NCI-H1417 treated with DMSO at 0.1 percent for 48 hours (cell line): Measurements from ENCODE around the gene RAB3GAP1.
"Not testable (repeated sequence)": the region's sequence is repeated elsewhere in the genome, so short reads cannot be mapped to it uniquely, and the experiment has no call there.

Experiments used
- DNase-seq: peaks from one replicate; lab custom pipeline; 2025; lab: John Stamatoyannopoulos, UW

RAB3GAP1 gene

GRCh38 chr2:135052042-135052876 is at the start of gene RAB3GAP1:
TSS of gene RAB3GAP1 (plus strand) at chr2:135052292. CDS start at chr2:135052308, 16 bp downstream.
- DNase-seq = peak; percentile 23

GRCh38 chr2:135002836-135003235 is 49.3 kb upstream of the RAB3GAP1 start:
- DNase-seq = no peak

GRCh38 chr2:135004005-135004746 is 47.9 kb upstream of the RAB3GAP1 start:
- DNase-seq = no peak

GRCh38 chr2:135005753-135006152 is 46.3 kb upstream of the RAB3GAP1 start:
- no peak for DNase-seq

GRCh38 chr2:135009339-135009738 is 42.8 kb upstream of the RAB3GAP1 start:
- DNase-seq = no peak

- no peak for DNase-seq
Observed at GRCh38 chr2:135010200-135010942, 41.7 kb upstream of the RAB3GAP1 start.

GRCh38 chr2:135011633-135012032 is 40.5 kb upstream of the RAB3GAP1 start:
- no peak for DNase-seq

GRCh38 chr2:135021618-135022017 is 30.5 kb upstream of the RAB3GAP1 start:
- DNase-seq = no peak

- DNase-seq = no peak
Observed at GRCh38 chr2:135022952-135023880, 28.9 kb upstream of the RAB3GAP1 start.

- no peak for DNase-seq
Observed at GRCh38 chr2:135023886-135024485, 28.1 kb upstream of the RAB3GAP1 start.

GRCh38 chr2:135029481-135030134 is 22.5 kb upstream of the RAB3GAP1 start:
- no peak for DNase-seq

GRCh38 chr2:135030826-135031225 is 21.3 kb upstream of the RAB3GAP1 start:
- DNase-seq = no peak

- DNase-seq = not testable (repeated sequence)
Observed at GRCh38 chr2:135033216-135033615, 18.9 kb upstream of the RAB3GAP1 start.

GRCh38 chr2:135037831-135038230 is 14.3 kb upstream of the RAB3GAP1 start:
- no peak for DNase-seq

- DNase-seq = no peak
Observed at GRCh38 chr2:135043345-135043744, 8.7 kb upstream of the RAB3GAP1 start.

- no peak for DNase-seq
Observed at GRCh38 chr2:135047300-135047699, 4.8 kb upstream of the RAB3GAP1 start, which contains the start of gene MAP3K19. TSS of gene MAP3K19 (minus strand) at chr2:135047447. CDS start at chr2:135024647, 22,800 bp downstream.

- DNase-seq = no peak
Observed at GRCh38 chr2:135048122-135048521, 4.0 kb upstream of the RAB3GAP1 start.

GRCh38 chr2:135050132-135050531 is 2.0 kb upstream of the RAB3GAP1 start:
- no peak for DNase-seq

- DNase-seq = no peak
Observed at GRCh38 chr2:135050684-135051083, 1.4 kb upstream of the RAB3GAP1 start.

- no peak for DNase-seq
Observed at GRCh38 chr2:135052997-135053474, 944 bp downstream of the RAB3GAP1 start.
